IMR-90 (cell line): ENCODE data around the gene PSMD4.

Source experiments
- CEBPB ChIP-seq: IDR thresholded peaks from 2 replicates; pipeline ENCODE4 v1.6.1; 2012; ENCODE audit warnings: low read depth, low read length, improper control_type of control experiment
- MAZ ChIP-seq: IDR thresholded peaks from 2 replicates; pipeline ENCODE4 v1.6.1; 2012; ENCODE audit warnings: low read depth, mild to moderate bottlenecking, low read length, improper control_type of control experiment, moderate library complexity, borderline replicate concordance
- POLR2A ChIP-seq: IDR thresholded peaks from 2 replicates; pipeline ENCODE4 v1.6.1; 2012; ENCODE audit warnings: mild to moderate bottlenecking, low read depth, low read length
- RCOR1 ChIP-seq: IDR thresholded peaks from 2 replicates; pipeline ENCODE4 v1.6.1; 2012; ENCODE audit warnings: mild to moderate bottlenecking, low read length, improper control_type of control experiment; ENCODE audit not compliant: insufficient replicate concordance
- TF ChIP-seq, protein P1 (sequence below): conservative IDR thresholded peaks from 2 replicates; pipeline ENCODE4 v1.5.1; 2012; ENCODE audit warnings: mild to moderate bottlenecking, low read depth, low read length, improper control_type of control experiment
- TF ChIP-seq, protein P2 (sequence below): fragments of 150-350 bp; IDR thresholded peaks from 2 replicates; pipeline ENCODE4 v1.6.1; 2017; ENCODE audit warnings: mild to moderate bottlenecking, antibody characterized with exemption, low read length, low read depth

DNA sequence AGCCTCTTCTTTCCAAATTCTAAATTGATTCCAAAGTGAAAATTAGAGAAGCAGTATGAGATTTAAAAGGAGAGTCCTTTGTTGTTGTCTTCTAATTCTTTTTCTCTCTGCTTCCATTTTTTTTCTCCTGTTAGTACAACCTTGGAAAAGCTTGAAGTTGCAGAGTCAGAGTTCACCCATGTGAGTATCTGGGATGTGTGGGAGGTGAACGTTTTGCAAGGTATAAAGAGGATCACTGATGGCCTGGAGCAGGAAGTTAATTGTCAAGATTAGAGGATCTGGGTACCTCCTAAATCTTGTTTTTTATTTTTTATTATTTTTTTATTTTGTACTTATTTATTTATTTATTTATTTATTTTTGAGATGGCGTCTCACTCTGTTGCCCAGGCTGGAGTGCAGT, 7.7 kb upstream of the PSMD4 start:
- TF ChIP-seq, protein P1, sequence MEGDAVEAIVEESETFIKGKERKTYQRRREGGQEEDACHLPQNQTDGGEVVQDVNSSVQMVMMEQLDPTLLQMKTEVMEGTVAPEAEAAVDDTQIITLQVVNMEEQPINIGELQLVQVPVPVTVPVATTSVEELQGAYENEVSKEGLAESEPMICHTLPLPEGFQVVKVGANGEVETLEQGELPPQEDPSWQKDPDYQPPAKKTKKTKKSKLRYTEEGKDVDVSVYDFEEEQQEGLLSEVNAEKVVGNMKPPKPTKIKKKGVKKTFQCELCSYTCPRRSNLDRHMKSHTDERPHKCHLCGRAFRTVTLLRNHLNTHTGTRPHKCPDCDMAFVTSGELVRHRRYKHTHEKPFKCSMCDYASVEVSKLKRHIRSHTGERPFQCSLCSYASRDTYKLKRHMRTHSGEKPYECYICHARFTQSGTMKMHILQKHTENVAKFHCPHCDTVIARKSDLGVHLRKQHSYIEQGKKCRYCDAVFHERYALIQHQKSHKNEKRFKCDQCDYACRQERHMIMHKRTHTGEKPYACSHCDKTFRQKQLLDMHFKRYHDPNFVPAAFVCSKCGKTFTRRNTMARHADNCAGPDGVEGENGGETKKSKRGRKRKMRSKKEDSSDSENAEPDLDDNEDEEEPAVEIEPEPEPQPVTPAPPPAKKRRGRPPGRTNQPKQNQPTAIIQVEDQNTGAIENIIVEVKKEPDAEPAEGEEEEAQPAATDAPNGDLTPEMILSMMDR = no peak
- TF ChIP-seq POLR2A (no peak), CEBPB (no peak), RCOR1 (no peak), MAZ (no peak)
- TF ChIP-seq, protein P2, sequence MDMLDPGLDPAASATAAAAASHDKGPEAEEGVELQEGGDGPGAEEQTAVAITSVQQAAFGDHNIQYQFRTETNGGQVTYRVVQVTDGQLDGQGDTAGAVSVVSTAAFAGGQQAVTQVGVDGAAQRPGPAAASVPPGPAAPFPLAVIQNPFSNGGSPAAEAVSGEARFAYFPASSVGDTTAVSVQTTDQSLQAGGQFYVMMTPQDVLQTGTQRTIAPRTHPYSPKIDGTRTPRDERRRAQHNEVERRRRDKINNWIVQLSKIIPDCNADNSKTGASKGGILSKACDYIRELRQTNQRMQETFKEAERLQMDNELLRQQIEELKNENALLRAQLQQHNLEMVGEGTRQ = no peak
